Panc1 (cell line): ENCODE measurements around the gene UBL4A. TPM values are rescaled to one million over a fixed set of nuclear protein-coding genes. Genes with fewer than 3 reads are reported as not detected.

Source experiments
- ATAC-seq: fragments of 200-7000 bp; cut with Tn5 transposase; 2 replicates; pipeline ENCODE4 v1.9.1; 2020; ENCODE audit warnings: mild to moderate bottlenecking, moderate library complexity
- BruUV-seq: library from RNA; stranded (reverse); fragments of 400-500 nt; replicated peaks from 2 replicates; lab custom pipeline; 2021; lab: Mats Ljungman, UMichigan
- CTCF ChIA-PET: fragments of 300-600 bp; sonication (Branson Sonifier 250); formaldehyde crosslinking; loops from one replicate; lab custom pipeline; 2022; ENCODE audit warnings: antibody characterized with exemption; lab: Charles Lee
- POLR2A ChIA-PET: fragments of 300-600 bp; sonication (Branson Sonifier 250); formaldehyde crosslinking; loops from one replicate; lab custom pipeline; 2022; ENCODE audit warnings: antibody characterized with exemption; lab: Charles Lee
- DNase-seq: peaks from one replicate; pipeline ENCODE4 v3.0.0-alpha.2; 2010; ENCODE audit warnings: low read depth, low spot score
- H3K27ac ChIP-seq: 2 replicates; pipeline ENCODE4 v1.5.1; 2011; ENCODE audit warnings: mild to moderate bottlenecking, low read length, inconsistent platforms
- H3K27me3 ChIP-seq: fragments of 200-500 bp; sonication (Bioruptor generic); 2 replicates; pipeline ENCODE4 v1.6.0; 2014; ENCODE audit warnings: low read length, inconsistent platforms; ENCODE audit not compliant: control insufficient read depth, insufficient read depth
- H3K36me3 ChIP-seq: fragments of 200-500 bp; sonication (Bioruptor generic); 2 replicates; pipeline ENCODE4 v1.5.1; 2014; ENCODE audit warnings: inconsistent platforms, mild to moderate bottlenecking, low read length, moderate library complexity; ENCODE audit not compliant: control insufficient read depth, insufficient read depth
- H3K4me1 ChIP-seq: 2 replicates; pipeline ENCODE4 v1.5.1; 2011; ENCODE audit warnings: inconsistent platforms, mild to moderate bottlenecking, low read length, moderate library complexity; ENCODE audit not compliant: control insufficient read depth, insufficient read depth
- H3K4me3 ChIP-seq, 2 experiments: 2 replicates each; pipeline ENCODE4 v1.5.1; 2011 to 2012; ENCODE audit warnings: low read depth in 2 of 2, low read length in 2 of 2, mild to moderate bottlenecking in 2 of 2, inconsistent platforms in 1 of 2, moderate library complexity in 1 of 2
- H3K9me3 ChIP-seq: fragments of 200-500 bp; sonication (Bioruptor generic); 2 replicates; pipeline ENCODE4 v1.5.1; 2014; ENCODE audit warnings: low read depth, mild to moderate bottlenecking, inconsistent platforms, low read length, moderate library complexity; ENCODE audit not compliant: control insufficient read depth, insufficient read depth
- POLR2AphosphoS5 ChIP-seq: IDR thresholded peaks from 2 replicates; pipeline ENCODE4 v1.6.1; 2012; ENCODE audit warnings: mild to moderate bottlenecking, low read depth, low read length, moderate library complexity
- SIN3A ChIP-seq: IDR thresholded peaks from 2 replicates; pipeline ENCODE4 v1.6.1; 2012; ENCODE audit warnings: low read depth, mild to moderate bottlenecking, low read length, moderate library complexity, borderline replicate concordance; ENCODE audit not compliant: insufficient read depth
- TCF7L2 ChIP-seq: IDR thresholded peaks from 2 replicates; pipeline ENCODE4 v1.6.1; 2011; ENCODE audit warnings: mild to moderate bottlenecking, low read depth, low read length, inconsistent platforms
- in situ Hi-C: cut with HindIII; loops from 2 replicates; pipeline ENCODE4 v1.10.0; 2016; ENCODE audit warnings: low sequenced_read_pairs, low pct_unique_long_range_greater_than_20kb
- intact Hi-C: fragments of 100-400 bp; cut with micrococcal nuclease; formaldehyde crosslinking; loops from one replicate; pipeline ENCODE4 v1.10.0; 2022; ENCODE audit not compliant: unreplicated experiment
- total RNA-seq: library from RNA; stranded (reverse); gene quantifications from one replicate; pipeline ENCODE4 v1.2.1, GENCODE V29; 2021; ENCODE audit not compliant: unreplicated experiment
- TF ChIP-seq, protein P1 (sequence below), 2 experiments: IDR thresholded peaks; 2 replicates each; pipeline ENCODE4 v1.6.1; 2011 to 2012; ENCODE audit warnings: low read depth in 2 of 2, control low read depth in 1 of 2, low read length in 1 of 2, mild to moderate bottlenecking in 1 of 2, moderate library complexity in 1 of 2; ENCODE audit not compliant: insufficient read depth in 1 of 2
- TF ChIP-seq, protein P2 (sequence below): fragments of 450-650 bp; IDR thresholded peaks from 2 replicates; pipeline ENCODE4 v1.5.1; 2017; ENCODE audit warnings: mild to moderate bottlenecking

The UBL4A gene
- total RNA-seq, 1 experiment from 2014 or later, result 65.4 TPM

- Histone ChIP-seq H3K27ac (no peak overlapping the region), H3K9me3 (no peaks in the 10 kb centered on the region), H3K36me3 (no peaks in the 10 kb centered on the region), H3K27me3 (no peaks in the 10 kb centered on the region), H3K4me1 (peaks cover 23% of the 10 kb centered on the region), H3K4me3 (no peak overlapping the region)
- CTCF ChIA-PET, result no interaction called here
- POLR2A ChIA-PET, result no interaction called here
- in situ Hi-C loops (no loop called here), intact Hi-C loops (no loop called here)
- no TSS peak for BruUV-seq
- ATAC-seq (no peak), DNase-seq (no peak)
- TF ChIP-seq, protein P1, sequence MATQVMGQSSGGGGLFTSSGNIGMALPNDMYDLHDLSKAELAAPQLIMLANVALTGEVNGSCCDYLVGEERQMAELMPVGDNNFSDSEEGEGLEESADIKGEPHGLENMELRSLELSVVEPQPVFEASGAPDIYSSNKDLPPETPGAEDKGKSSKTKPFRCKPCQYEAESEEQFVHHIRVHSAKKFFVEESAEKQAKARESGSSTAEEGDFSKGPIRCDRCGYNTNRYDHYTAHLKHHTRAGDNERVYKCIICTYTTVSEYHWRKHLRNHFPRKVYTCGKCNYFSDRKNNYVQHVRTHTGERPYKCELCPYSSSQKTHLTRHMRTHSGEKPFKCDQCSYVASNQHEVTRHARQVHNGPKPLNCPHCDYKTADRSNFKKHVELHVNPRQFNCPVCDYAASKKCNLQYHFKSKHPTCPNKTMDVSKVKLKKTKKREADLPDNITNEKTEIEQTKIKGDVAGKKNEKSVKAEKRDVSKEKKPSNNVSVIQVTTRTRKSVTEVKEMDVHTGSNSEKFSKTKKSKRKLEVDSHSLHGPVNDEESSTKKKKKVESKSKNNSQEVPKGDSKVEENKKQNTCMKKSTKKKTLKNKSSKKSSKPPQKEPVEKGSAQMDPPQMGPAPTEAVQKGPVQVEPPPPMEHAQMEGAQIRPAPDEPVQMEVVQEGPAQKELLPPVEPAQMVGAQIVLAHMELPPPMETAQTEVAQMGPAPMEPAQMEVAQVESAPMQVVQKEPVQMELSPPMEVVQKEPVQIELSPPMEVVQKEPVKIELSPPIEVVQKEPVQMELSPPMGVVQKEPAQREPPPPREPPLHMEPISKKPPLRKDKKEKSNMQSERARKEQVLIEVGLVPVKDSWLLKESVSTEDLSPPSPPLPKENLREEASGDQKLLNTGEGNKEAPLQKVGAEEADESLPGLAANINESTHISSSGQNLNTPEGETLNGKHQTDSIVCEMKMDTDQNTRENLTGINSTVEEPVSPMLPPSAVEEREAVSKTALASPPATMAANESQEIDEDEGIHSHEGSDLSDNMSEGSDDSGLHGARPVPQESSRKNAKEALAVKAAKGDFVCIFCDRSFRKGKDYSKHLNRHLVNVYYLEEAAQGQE (IDR thresholded peaks at IDR 0.05; ENCODE audit: insufficient read depth in 1 of 2, low read depth in 2 of 2, low read length in 1 of 2), result no peak
- no peak for TF ChIP-seq POLR2AphosphoS5
- no peak for TF ChIP-seq SIN3A
- TF ChIP-seq, protein P2, sequence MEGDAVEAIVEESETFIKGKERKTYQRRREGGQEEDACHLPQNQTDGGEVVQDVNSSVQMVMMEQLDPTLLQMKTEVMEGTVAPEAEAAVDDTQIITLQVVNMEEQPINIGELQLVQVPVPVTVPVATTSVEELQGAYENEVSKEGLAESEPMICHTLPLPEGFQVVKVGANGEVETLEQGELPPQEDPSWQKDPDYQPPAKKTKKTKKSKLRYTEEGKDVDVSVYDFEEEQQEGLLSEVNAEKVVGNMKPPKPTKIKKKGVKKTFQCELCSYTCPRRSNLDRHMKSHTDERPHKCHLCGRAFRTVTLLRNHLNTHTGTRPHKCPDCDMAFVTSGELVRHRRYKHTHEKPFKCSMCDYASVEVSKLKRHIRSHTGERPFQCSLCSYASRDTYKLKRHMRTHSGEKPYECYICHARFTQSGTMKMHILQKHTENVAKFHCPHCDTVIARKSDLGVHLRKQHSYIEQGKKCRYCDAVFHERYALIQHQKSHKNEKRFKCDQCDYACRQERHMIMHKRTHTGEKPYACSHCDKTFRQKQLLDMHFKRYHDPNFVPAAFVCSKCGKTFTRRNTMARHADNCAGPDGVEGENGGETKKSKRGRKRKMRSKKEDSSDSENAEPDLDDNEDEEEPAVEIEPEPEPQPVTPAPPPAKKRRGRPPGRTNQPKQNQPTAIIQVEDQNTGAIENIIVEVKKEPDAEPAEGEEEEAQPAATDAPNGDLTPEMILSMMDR, result no peak
- no peak for TF ChIP-seq TCF7L2
These were observed 3.1 kb downstream of the UBL4A start for GRCh38 chrX:154483325-154483724.

DNA sequence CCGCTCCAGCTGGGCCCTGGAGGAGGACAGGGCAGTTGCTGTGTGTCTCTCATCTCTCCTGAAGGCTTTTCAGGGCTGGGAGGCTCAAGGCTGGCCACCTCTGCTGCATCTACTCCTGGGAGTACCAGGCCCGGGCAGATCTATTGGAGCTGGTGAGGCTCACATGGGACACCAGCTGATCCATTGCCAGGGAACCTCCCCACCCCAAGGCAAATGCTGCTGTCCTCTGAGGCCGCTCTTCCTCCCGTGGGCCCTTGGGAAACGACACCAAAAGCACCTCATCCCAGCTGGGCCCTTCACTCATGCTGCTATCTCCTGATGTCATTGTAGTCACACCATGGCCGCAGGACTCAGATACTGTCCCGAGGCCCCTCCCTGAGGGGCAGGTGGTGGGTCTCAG is 3.6 kb downstream of the UBL4A start:
- Histone ChIP-seq H3K36me3 (no peaks in the 10 kb centered on the region), H3K27me3 (no peaks in the 10 kb centered on the region), H3K4me1 (peaks cover 24% of the 10 kb centered on the region), H3K9me3 (no peaks in the 10 kb centered on the region), H3K4me3 (no peak overlapping the region), H3K27ac (no peak overlapping the region)
- no TSS peak for BruUV-seq
- ATAC-seq, result no peak
- TF ChIP-seq TCF7L2, result no peak
- no peak for TF ChIP-seq SIN3A
- TF ChIP-seq, protein P1 (IDR thresholded peaks at IDR 0.05; ENCODE audit: insufficient read depth in 1 of 2, low read depth in 2 of 2, low read length in 1 of 2), result no peak
- TF ChIP-seq, protein P2, result no peak
- POLR2A ChIA-PET, result no interaction called here
- intact Hi-C loops (no loop called here), in situ Hi-C loops (no loop called here)
- DNase-seq, result no peak
- CTCF ChIA-PET, result no interaction called here
